ENCODE results near the gene WDR26.

- TF ChIP-seq, protein P1, sequence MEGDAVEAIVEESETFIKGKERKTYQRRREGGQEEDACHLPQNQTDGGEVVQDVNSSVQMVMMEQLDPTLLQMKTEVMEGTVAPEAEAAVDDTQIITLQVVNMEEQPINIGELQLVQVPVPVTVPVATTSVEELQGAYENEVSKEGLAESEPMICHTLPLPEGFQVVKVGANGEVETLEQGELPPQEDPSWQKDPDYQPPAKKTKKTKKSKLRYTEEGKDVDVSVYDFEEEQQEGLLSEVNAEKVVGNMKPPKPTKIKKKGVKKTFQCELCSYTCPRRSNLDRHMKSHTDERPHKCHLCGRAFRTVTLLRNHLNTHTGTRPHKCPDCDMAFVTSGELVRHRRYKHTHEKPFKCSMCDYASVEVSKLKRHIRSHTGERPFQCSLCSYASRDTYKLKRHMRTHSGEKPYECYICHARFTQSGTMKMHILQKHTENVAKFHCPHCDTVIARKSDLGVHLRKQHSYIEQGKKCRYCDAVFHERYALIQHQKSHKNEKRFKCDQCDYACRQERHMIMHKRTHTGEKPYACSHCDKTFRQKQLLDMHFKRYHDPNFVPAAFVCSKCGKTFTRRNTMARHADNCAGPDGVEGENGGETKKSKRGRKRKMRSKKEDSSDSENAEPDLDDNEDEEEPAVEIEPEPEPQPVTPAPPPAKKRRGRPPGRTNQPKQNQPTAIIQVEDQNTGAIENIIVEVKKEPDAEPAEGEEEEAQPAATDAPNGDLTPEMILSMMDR (IDR thresholded peaks at IDR 0.05) = no peak
- TF ChIP-seq POLR2A (IDR thresholded peaks at IDR 0.05) = no peak
Measured at GRCh38 chr1:224457782-224458144, 23.2 kb upstream of the WDR26 start.
